NCI-H526 (cell line): ENCODE measurements around the gene HMX1.

Source experiments
- DNase-seq, 2 experiments: peaks; one replicate each; lab custom pipeline; 2025; lab: John Stamatoyannopoulos, UW

HMX1 gene

GRCh38 chr4:8840816-8841455, 30.7 kb downstream of the HMX1 start:
- no peak for DNase-seq

GRCh38 chr4:8840006-8840793, 31.4 kb downstream of the HMX1 start:
- DNase-seq: no peak

- DNase-seq: no peak
Measured at GRCh38 chr4:8838961-8839431, 32.6 kb downstream of the HMX1 start.

- no peak for DNase-seq
Measured at GRCh38 chr4:8838296-8838960, 33.2 kb downstream of the HMX1 start.

- DNase-seq: no peak
Measured at GRCh38 chr4:8837181-8837841, 34.3 kb downstream of the HMX1 start.

GRCh38 chr4:8836664-8837171, 34.9 kb downstream of the HMX1 start:
- no peak for DNase-seq

- no peak for DNase-seq
Measured at GRCh38 chr4:8835521-8836365, 35.9 kb downstream of the HMX1 start.

- no peak for DNase-seq
Measured at GRCh38 chr4:8834681-8835220, 36.9 kb downstream of the HMX1 start.

GRCh38 chr4:8832113-8832915, 39.3 kb downstream of the HMX1 start:
- DNase-seq: no peak

- DNase-seq: no peak
Measured at GRCh38 chr4:8831221-8832112, 40.2 kb downstream of the HMX1 start.

- DNase-seq: no peak
Measured at GRCh38 chr4:8830611-8831200, 40.9 kb downstream of the HMX1 start.

- DNase-seq: no peak
Measured at GRCh38 chr4:8830056-8830455, 41.6 kb downstream of the HMX1 start.

- no peak for DNase-seq
Measured at GRCh38 chr4:8829584-8829983, 42.1 kb downstream of the HMX1 start.

GRCh38 chr4:8828869-8829268, 42.8 kb downstream of the HMX1 start:
- DNase-seq: no peak

- DNase-seq: no peak
Measured at GRCh38 chr4:8821151-8821950, 50.3 kb downstream of the HMX1 start.

- DNase-seq: no peak
Measured at GRCh38 chr4:8820178-8821102, 51.2 kb downstream of the HMX1 start.
